Activated T-helper 17 cell treated with anti-CD3 and anti-CD28 coated beads, Interleukin-2, amount 50 U/mL, for 72 hours (primary cell): ENCODE measurements around the gene KDM1A. TPM values are rescaled to one million over a fixed set of nuclear protein-coding genes. Genes with fewer than 3 reads are reported as not detected.

Source experiments
- ATAC-seq: fragments of 150-1000 bp; cut with Tn5 transposase; replicated peaks from 2 replicates; pipeline ENCODE4 v1.10.0; 2021; ENCODE audit warnings: mild to moderate bottlenecking, moderate library complexity
- H3K27ac Mint-ChIP-seq: one replicate; pipeline ENCODE4 v1.8.0; 2022; ENCODE audit warnings: mixed read lengths
- H3K27me3 Mint-ChIP-seq: one replicate; pipeline ENCODE4 v1.8.0; 2022; ENCODE audit warnings: mixed read lengths
- H3K36me3 Mint-ChIP-seq: one replicate; pipeline ENCODE4 v1.8.0; 2022; ENCODE audit warnings: low read depth, mild to moderate bottlenecking, mixed read lengths
- H3K4me1 Mint-ChIP-seq: one replicate; pipeline ENCODE4 v1.8.0; 2022; ENCODE audit warnings: mixed read lengths
- H3K4me3 Mint-ChIP-seq: one replicate; pipeline ENCODE4 v1.8.0; 2022; ENCODE audit warnings: mild to moderate bottlenecking, mixed read lengths
- H3K9me3 Mint-ChIP-seq: one replicate; pipeline ENCODE4 v1.8.0; 2022; ENCODE audit warnings: mixed read lengths
- total RNA-seq, 2 donors: library from RNA; stranded (reverse); gene quantifications; one replicate each; pipeline ENCODE4 v1.2.3, GENCODE V29; 2022

KDM1A gene
- total RNA-seq, 2 donors from 2014 or later: 22.5 to 45.3 TPM

- no peak overlapping the region for H3K27ac Mint-ChIP-seq
Measured at GRCh38 chr1:23074012-23074411, 54.7 kb downstream of the KDM1A start.

GRCh38 chr1:23079025-23079424 lies 59.8 kb downstream of the KDM1A start:
- ATAC-seq: no peak

More at GRCh38 chr1:23074012-23074411, 54.7 kb downstream of the KDM1A start:
- Mint-ChIP-seq H3K36me3 (peaks cover 87% of the 10 kb centered on the region), H3K4me1 (no peaks in the 10 kb centered on the region), H3K4me3 (no peak overlapping the region), H3K9me3 (no peaks in the 10 kb centered on the region), H3K27me3 (no peaks in the 10 kb centered on the region)
- no peak for ATAC-seq

GRCh38 chr1:23080885-23081284 lies 61.6 kb downstream of the KDM1A start:
- Mint-ChIP-seq H3K4me3 (no peak overlapping the region), H3K9me3 (no peaks in the 10 kb centered on the region), H3K27me3 (no peaks in the 10 kb centered on the region), H3K4me1 (peaks cover 5% of the 10 kb centered on the region), H3K27ac (peak overlapping the region; percentile 66), H3K36me3 (peaks cover 92% of the 10 kb centered on the region)
- ATAC-seq: no peak

More at GRCh38 chr1:23079025-23079424, 59.8 kb downstream of the KDM1A start:
- H3K36me3 Mint-ChIP-seq: peaks cover 87% of the 10 kb centered on the region
- no peak overlapping the region for H3K27ac Mint-ChIP-seq
- H3K27me3 Mint-ChIP-seq: no peaks in the 10 kb centered on the region
- H3K4me1 Mint-ChIP-seq: peaks cover 5% of the 10 kb centered on the region
- no peaks in the 10 kb centered on the region for H3K9me3 Mint-ChIP-seq
- no peak overlapping the region for H3K4me3 Mint-ChIP-seq

- H3K4me3 Mint-ChIP-seq: no peak overlapping the region
- H3K36me3 Mint-ChIP-seq: peaks cover 94% of the 10 kb centered on the region
- peak overlapping the region; percentile 66 for H3K27ac Mint-ChIP-seq
- H3K4me1 Mint-ChIP-seq: peaks cover 5% of the 10 kb centered on the region
- no peak for ATAC-seq
- no peaks in the 10 kb centered on the region for H3K9me3 Mint-ChIP-seq
- H3K27me3 Mint-ChIP-seq: no peaks in the 10 kb centered on the region
Measured at GRCh38 chr1:23081376-23081775, 62.1 kb downstream of the KDM1A start.

GRCh38 chr1:23083714-23084480 lies 64.6 kb downstream of the KDM1A start:
- Mint-ChIP-seq H3K27ac (peak overlapping the region; percentile 54), H3K4me3 (no peak overlapping the region), H3K36me3 (peaks cover 96% of the 10 kb centered on the region), H3K27me3 (no peaks in the 10 kb centered on the region), H3K4me1 (peaks cover 5% of the 10 kb centered on the region), H3K9me3 (no peaks in the 10 kb centered on the region)
- ATAC-seq: no peak

- H3K36me3 Mint-ChIP-seq: peaks cover 88% of the 10 kb centered on the region
- no peak for ATAC-seq
Measured at GRCh38 chr1:23084880-23085279, 65.6 kb downstream of the KDM1A start.

GRCh38 chr1:23085696-23086095 lies 66.4 kb downstream of the KDM1A start:
- peaks cover 82% of the 10 kb centered on the region for H3K36me3 Mint-ChIP-seq
- H3K4me3 Mint-ChIP-seq: no peak overlapping the region
- no peaks in the 10 kb centered on the region for H3K4me1 Mint-ChIP-seq
- no peaks in the 10 kb centered on the region for H3K9me3 Mint-ChIP-seq
- no peak for ATAC-seq
- no peaks in the 10 kb centered on the region for H3K27me3 Mint-ChIP-seq
- H3K27ac Mint-ChIP-seq: peak overlapping the region; percentile 40

More at GRCh38 chr1:23084880-23085279, 65.6 kb downstream of the KDM1A start:
- no peaks in the 10 kb centered on the region for H3K9me3 Mint-ChIP-seq
- peak overlapping the region; percentile 54 for H3K27ac Mint-ChIP-seq
- H3K27me3 Mint-ChIP-seq: no peaks in the 10 kb centered on the region
- H3K4me3 Mint-ChIP-seq: no peak overlapping the region
- H3K4me1 Mint-ChIP-seq: peaks cover 5% of the 10 kb centered on the region

GRCh38 chr1:23088027-23088426 lies 68.8 kb downstream of the KDM1A start:
- H3K27ac Mint-ChIP-seq: peak overlapping the region; percentile 62
- H3K36me3 Mint-ChIP-seq: peaks cover 76% of the 10 kb centered on the region
- no peak for ATAC-seq
- H3K4me3 Mint-ChIP-seq: no peak overlapping the region
- H3K4me1 Mint-ChIP-seq: no peaks in the 10 kb centered on the region
- no peaks in the 10 kb centered on the region for H3K9me3 Mint-ChIP-seq
- no peaks in the 10 kb centered on the region for H3K27me3 Mint-ChIP-seq

- H3K36me3 Mint-ChIP-seq: peaks cover 76% of the 10 kb centered on the region
- H3K9me3 Mint-ChIP-seq: no peaks in the 10 kb centered on the region
- H3K4me3 Mint-ChIP-seq: no peak overlapping the region
- no peaks in the 10 kb centered on the region for H3K4me1 Mint-ChIP-seq
- no peaks in the 10 kb centered on the region for H3K27me3 Mint-ChIP-seq
- ATAC-seq: no peak
- peak overlapping the region; percentile 3 for H3K27ac Mint-ChIP-seq
Measured at GRCh38 chr1:23090056-23090455, 70.8 kb downstream of the KDM1A start.

GRCh38 chr1:23091545-23091944 lies 72.3 kb downstream of the KDM1A start:
- Mint-ChIP-seq H3K4me3 (no peak overlapping the region), H3K36me3 (peaks cover 65% of the 10 kb centered on the region), H3K27me3 (no peaks in the 10 kb centered on the region), H3K9me3 (no peaks in the 10 kb centered on the region), H3K27ac (no peak overlapping the region), H3K4me1 (no peaks in the 10 kb centered on the region)
- no peak for ATAC-seq

- no peak for ATAC-seq
Measured at GRCh38 chr1:23092447-23092846, 73.2 kb downstream of the KDM1A start.

GRCh38 chr1:23097316-23097715 lies 78.0 kb downstream of the KDM1A start:
- no peaks in the 10 kb centered on the region for H3K9me3 Mint-ChIP-seq
- no peak for ATAC-seq
- H3K4me1 Mint-ChIP-seq: peaks cover 28% of the 10 kb centered on the region
- H3K27me3 Mint-ChIP-seq: no peaks in the 10 kb centered on the region
- H3K4me3 Mint-ChIP-seq: no peak overlapping the region
- H3K36me3 Mint-ChIP-seq: peaks cover 25% of the 10 kb centered on the region
- no peak overlapping the region for H3K27ac Mint-ChIP-seq

More at GRCh38 chr1:23092447-23092846, 73.2 kb downstream of the KDM1A start:
- Mint-ChIP-seq H3K4me1 (no peaks in the 10 kb centered on the region), H3K27ac (no peak overlapping the region), H3K27me3 (no peaks in the 10 kb centered on the region), H3K4me3 (no peak overlapping the region), H3K36me3 (peaks cover 57% of the 10 kb centered on the region), H3K9me3 (no peaks in the 10 kb centered on the region)

GRCh38 chr1:23098463-23099170 lies 79.3 kb downstream of the KDM1A start:
- Mint-ChIP-seq H3K27me3 (no peaks in the 10 kb centered on the region), H3K27ac (peak overlapping the region; percentile 5), H3K36me3 (peaks cover 20% of the 10 kb centered on the region), H3K4me1 (peaks cover 37% of the 10 kb centered on the region), H3K9me3 (no peaks in the 10 kb centered on the region), H3K4me3 (peak overlapping the region; percentile 9)
- no peak for ATAC-seq

GRCh38 chr1:23099171-23099536 lies 79.9 kb downstream of the KDM1A start:
- no peak for ATAC-seq
- Mint-ChIP-seq H3K4me3 (peak overlapping the region; percentile 9), H3K27me3 (no peaks in the 10 kb centered on the region), H3K9me3 (no peaks in the 10 kb centered on the region), H3K4me1 (peaks cover 37% of the 10 kb centered on the region), H3K36me3 (peaks cover 15% of the 10 kb centered on the region), H3K27ac (peak overlapping the region; percentile 5)
